Prostate gland (tissue), 2 donors: ENCODE results near the gene GSE1. TPM values are rescaled to one million over a fixed set of nuclear protein-coding genes. Genes with fewer than 3 reads are reported as not detected.

Source experiments
- DNase-seq: peaks from one replicate; pipeline ENCODE4 v3.0.0-alpha.2; 2019; ENCODE audit warnings: low spot score
- H3K27ac ChIP-seq, 2 donors: fragments of 200-600 bp; sonication (generic); 2 replicates each; pipeline ENCODE4 v1.5.1; 2017 to 2019
- H3K27me3 ChIP-seq: fragments of 200-600 bp; sonication (generic); replicated peaks from 2 replicates; pipeline ENCODE4 v1.5.1; 2019; ENCODE audit not compliant: insufficient read depth
- H3K36me3 ChIP-seq, 2 donors: fragments of 200-600 bp; sonication (generic); 1 replicate in 1 of 2; 2 replicates in 1 of 2; pipeline versions ENCODE4 v1.5.1 to v1.8.1; 2017 to 2019
- H3K4me1 ChIP-seq: fragments of 200-600 bp; sonication (generic); replicated peaks from 2 replicates; pipeline ENCODE4 v1.5.1; 2019
- H3K4me3 ChIP-seq, 2 donors: fragments of 200-600 bp; sonication (generic); 2 replicates each; pipeline ENCODE4 v1.5.1; 2017 to 2019
- H3K9me3 ChIP-seq: fragments of 200-600 bp; sonication (generic); 2 replicates; pipeline ENCODE4 v1.5.1; 2017
- CTCF ChIP-seq, 4 experiments: fragments of 200-600 bp in 2 of 4; fragments of 450-650 bp in 2 of 4; sonication (generic) in 2 of 4; IDR thresholded peaks; 1 replicate in 3 of 4; 2 replicates in 1 of 4; pipeline ENCODE4 v1.5.1; 2016 to 2019; ENCODE audit warnings: antibody characterized with exemption in 4 of 4, mild to moderate bottlenecking in 2 of 4, moderate library complexity in 2 of 4
- POLR2A ChIP-seq: fragments of 450-650 bp; IDR thresholded peaks from one replicate; pipeline ENCODE4 v1.6.1; 2016; ENCODE audit warnings: antibody characterized with exemption, mild to moderate bottlenecking
- POLR2AphosphoS5 ChIP-seq: sonication (generic); formaldehyde crosslinking; IDR thresholded peaks from one replicate; pipeline ENCODE4 v1.6.1; 2017; ENCODE audit warnings: antibody characterized with exemption
- WGBS: methylation state at CpG from one replicate; pipeline ENCODE4 v1.1.5; 2018; 5-methylcytosine and 5-hydroxymethylcytosine counted together
- intact Hi-C: fragments of 100-400 bp; cut with DNase I; formaldehyde crosslinking; loops from one replicate; pipeline ENCODE4 v1.14.2; 2022
- total RNA-seq, 2 donors: library from RNA; depleted of rRNA; stranded (reverse); fragments of >200 nt; gene quantifications; one replicate each; pipeline ENCODE4 v1.1.0, GENCODE V29; 2016

The GSE1 gene
- total RNA-seq, 2 donors from 2014 or later = 41.4 to 146 TPM

GRCh38 chr16:85704011-85704410 lies 90.9 kb downstream of the GSE1 start:
- no peak for DNase-seq
- Histone ChIP-seq H3K4me1 (peaks cover 3% of the 10 kb centered on the region), H3K9me3 (no peaks in the 10 kb centered on the region), H3K36me3 (no peaks in the 10 kb centered on the region), H3K4me3 (no peak overlapping the region), H3K27me3 (no peaks in the 10 kb centered on the region), H3K27ac (no peak overlapping the region)
- 95% methylated on average over 11 of the region's 11 CpGs for WGBS
- intact Hi-C loops = no loop called here
- TF ChIP-seq POLR2A = no peak
- no peak for TF ChIP-seq POLR2AphosphoS5
- no peak for TF ChIP-seq CTCF (IDR thresholded peaks at IDR 0.05)

- TF ChIP-seq CTCF (IDR thresholded peaks at IDR 0.05) (no peak), POLR2A (no peak), POLR2AphosphoS5 (no peak)
- no peaks in the 10 kb centered on the region for H3K27me3 ChIP-seq
- H3K27ac ChIP-seq = no peak overlapping the region
- H3K4me3 ChIP-seq = no peak overlapping the region
- DNase-seq = no peak
- peaks cover 3% of the 10 kb centered on the region for H3K4me1 ChIP-seq
- 88% methylated on average over 20 of the region's 20 CpGs for WGBS
- no peaks in the 10 kb centered on the region for H3K36me3 ChIP-seq
- no peaks in the 10 kb centered on the region for H3K9me3 ChIP-seq
- intact Hi-C loops = no loop called here
Observed at GRCh38 chr16:85704900-85705846, 92.1 kb downstream of the GSE1 start.

DNA sequence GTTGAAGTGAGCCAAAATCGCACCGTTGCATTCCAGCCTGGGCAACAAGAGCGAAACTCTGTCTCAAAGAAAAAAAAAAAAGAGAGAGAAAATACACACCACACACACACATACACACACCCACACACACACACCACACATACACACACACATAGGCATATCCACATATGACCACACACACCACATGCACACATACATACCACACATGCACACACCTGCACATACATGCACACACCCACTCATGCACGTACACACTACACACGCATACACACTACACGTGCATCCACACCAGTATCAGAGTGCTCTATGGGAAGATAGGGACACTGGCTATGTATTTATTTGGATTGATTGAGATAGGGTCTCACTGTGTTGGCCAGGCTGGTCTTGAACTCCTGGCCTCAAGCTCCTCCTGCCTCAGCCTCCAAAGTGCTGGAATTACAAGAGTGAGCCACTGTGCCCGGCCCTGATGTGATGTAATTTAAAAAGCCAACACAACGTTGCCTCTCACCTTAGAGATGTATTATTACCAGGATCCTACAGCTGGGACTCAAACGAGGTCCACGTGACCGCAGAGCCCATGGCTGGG lies 93.4 kb downstream of the GSE1 start:
- DNase-seq = no peak
- intact Hi-C loops = no loop called here
- H3K27ac ChIP-seq = no peak overlapping the region
- H3K9me3 ChIP-seq = no peaks in the 10 kb centered on the region
- H3K4me3 ChIP-seq = no peak overlapping the region
- peaks cover 3% of the 10 kb centered on the region for H3K4me1 ChIP-seq
- no peaks in the 10 kb centered on the region for H3K36me3 ChIP-seq
- TF ChIP-seq CTCF (IDR thresholded peaks at IDR 0.05) (no peak), POLR2A (no peak), POLR2AphosphoS5 (no peak)
- H3K27me3 ChIP-seq = no peaks in the 10 kb centered on the region
- 87% methylated on average over 11 of the region's 11 CpGs for WGBS

DNA sequence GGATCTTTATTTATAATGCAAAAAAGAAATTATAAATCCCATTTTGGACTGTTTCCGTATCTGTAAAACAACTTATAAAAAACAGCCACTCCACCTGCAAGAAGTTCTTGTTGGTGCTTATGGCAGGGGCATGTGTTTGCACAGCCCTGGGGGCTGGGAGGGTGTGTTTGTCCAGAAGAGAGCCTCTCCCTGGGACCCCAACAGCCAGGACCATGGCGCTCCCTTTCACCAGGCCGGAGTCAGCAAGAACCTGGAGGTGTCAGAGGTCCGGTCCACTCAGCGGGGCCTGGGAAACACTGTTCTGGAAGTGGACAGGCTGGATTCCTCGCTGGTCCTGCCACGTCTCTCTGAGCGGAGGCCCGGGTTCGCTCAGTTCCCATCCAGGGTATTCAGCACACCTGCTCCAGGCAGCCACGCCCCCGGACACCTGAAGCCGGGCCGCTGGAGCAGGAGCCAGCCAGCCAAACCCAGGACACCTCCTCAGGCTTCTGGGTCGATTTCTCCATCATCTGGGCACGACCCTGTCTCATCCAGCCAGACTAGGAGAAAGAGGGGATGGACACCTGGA lies 94.5 kb downstream of the GSE1 start:
- Histone ChIP-seq H3K36me3 (no peaks in the 10 kb centered on the region), H3K27me3 (no peaks in the 10 kb centered on the region), H3K4me3 (no peak overlapping the region), H3K27ac (no peak overlapping the region), H3K4me1 (peaks cover 3% of the 10 kb centered on the region), H3K9me3 (no peaks in the 10 kb centered on the region)
- intact Hi-C loops = no loop called here
- no peak for TF ChIP-seq POLR2A
- TF ChIP-seq POLR2AphosphoS5 = no peak
- TF ChIP-seq CTCF (IDR thresholded peaks at IDR 0.05) = no peak
- DNase-seq = peak; percentile 29
- 48% methylated on average over 16 of the region's 16 CpGs for WGBS
